Glutamatergic neuron (in vitro differentiated cells): ENCODE data around the gene MYRIP. TPM values are rescaled to one million over a fixed set of nuclear protein-coding genes. Genes with fewer than 3 reads are reported as not detected.

ENCODE experiments used
- DNase-seq: peaks from one replicate; pipeline ENCODE4 v3.0.0; 2022
- H3K27ac Mint-ChIP-seq: one replicate; pipeline ENCODE4 v1.8.0; 2020; ENCODE audit warnings: mild to moderate bottlenecking, mixed read lengths, inconsistent platforms; ENCODE audit not compliant: unreplicated experiment
- H3K27me3 Mint-ChIP-seq: one replicate; pipeline ENCODE4 v1.8.0; 2020; ENCODE audit warnings: mild to moderate bottlenecking, moderate library complexity, mixed read lengths, inconsistent platforms; ENCODE audit not compliant: unreplicated experiment
- H3K36me3 Mint-ChIP-seq: one replicate; pipeline ENCODE4 v1.8.0; 2020; ENCODE audit warnings: mild to moderate bottlenecking, mixed read lengths, inconsistent platforms; ENCODE audit not compliant: unreplicated experiment
- H3K4me1 Mint-ChIP-seq: one replicate; pipeline ENCODE4 v1.8.0; 2020; ENCODE audit warnings: mild to moderate bottlenecking, low read depth, mixed read lengths, inconsistent platforms; ENCODE audit not compliant: unreplicated experiment
- H3K4me3 Mint-ChIP-seq: one replicate; pipeline ENCODE4 v1.8.0; 2020; ENCODE audit warnings: mild to moderate bottlenecking, mixed read lengths, inconsistent platforms; ENCODE audit not compliant: unreplicated experiment
- H3K9me3 Mint-ChIP-seq: one replicate; pipeline ENCODE4 v1.8.0; 2020; ENCODE audit warnings: mild to moderate bottlenecking, moderate library complexity, mixed read lengths, inconsistent platforms; ENCODE audit not compliant: unreplicated experiment
- CTCF ChIP-seq: fragments of 200-600 bp; sonication (generic); IDR thresholded peaks from one replicate; pipeline ENCODE4 v1.5.0; 2021; ENCODE audit not compliant: partially characterized antibody, unreplicated experiment
- total RNA-seq: library from RNA; stranded (reverse); fragmentation: NEBNext Ultra II Directional; extraction: Animal tissue kit (Norgen Biotek cat#: 25700); gene quantifications from one replicate; pipeline ENCODE4 v1.2.1, GENCODE V29; 2021; ENCODE audit not compliant: unreplicated experiment

Gene MYRIP
- total RNA-seq, 1 donor from 2014 or later, result 1.8 TPM

GRCh38 chr3:40223856-40224255, 414.4 kb downstream of the MYRIP start:
- no peak for DNase-seq
- TF ChIP-seq CTCF, result no peak
- Mint-ChIP-seq H3K36me3 (no peaks in the 10 kb centered on the region), H3K4me1 (no peaks in the 10 kb centered on the region), H3K9me3 (no peaks in the 10 kb centered on the region), H3K27me3 (no peaks in the 10 kb centered on the region), H3K27ac (no peak overlapping the region), H3K4me3 (no peak overlapping the region)

DNA sequence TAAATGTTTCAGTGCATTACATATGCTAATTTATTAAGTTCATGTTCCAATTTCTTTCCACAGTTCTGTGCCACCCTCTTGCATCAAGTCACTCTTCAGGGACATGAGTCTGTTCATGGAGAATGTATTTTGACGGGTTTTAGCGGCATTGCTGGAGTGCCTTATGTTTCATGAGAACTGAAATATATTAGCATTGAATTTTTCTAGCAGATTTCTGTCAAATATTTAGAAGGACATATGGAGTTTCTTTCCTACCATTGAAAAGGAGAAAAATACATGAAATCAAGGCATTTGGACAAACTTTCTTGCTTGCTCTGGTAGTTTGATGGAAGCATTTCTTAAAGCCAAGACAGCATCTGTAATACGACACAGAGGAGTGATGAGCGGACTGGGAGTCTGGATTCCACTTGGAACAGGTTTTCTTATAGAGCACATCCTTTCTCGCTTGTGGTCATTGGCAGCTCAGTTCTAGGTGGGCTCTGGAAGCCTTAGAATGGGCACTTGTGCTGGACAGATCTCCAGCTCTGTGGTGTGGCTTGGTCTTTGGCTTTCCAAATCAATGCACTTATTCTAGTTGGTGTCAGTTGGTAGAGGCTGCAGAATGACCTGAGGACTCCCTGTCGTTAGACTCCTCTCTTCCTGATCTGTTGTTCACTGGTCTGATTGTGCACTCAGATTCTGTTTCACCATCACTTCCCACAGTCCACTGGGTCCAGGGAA, 415.5 kb downstream of the MYRIP start:
- no peaks in the 10 kb centered on the region for H3K4me1 Mint-ChIP-seq
- no peak overlapping the region for H3K4me3 Mint-ChIP-seq
- no peaks in the 10 kb centered on the region for H3K27me3 Mint-ChIP-seq
- H3K27ac Mint-ChIP-seq, result no peak overlapping the region
- no peak for TF ChIP-seq CTCF
- H3K36me3 Mint-ChIP-seq, result no peaks in the 10 kb centered on the region
- no peak for DNase-seq
- H3K9me3 Mint-ChIP-seq, result no peaks in the 10 kb centered on the region

- H3K27me3 Mint-ChIP-seq, result no peaks in the 10 kb centered on the region
- no peaks in the 10 kb centered on the region for H3K9me3 Mint-ChIP-seq
- H3K36me3 Mint-ChIP-seq, result no peaks in the 10 kb centered on the region
- H3K4me1 Mint-ChIP-seq, result no peaks in the 10 kb centered on the region
- no peak for TF ChIP-seq CTCF
- H3K4me3 Mint-ChIP-seq, result no peak overlapping the region
- no peak overlapping the region for H3K27ac Mint-ChIP-seq
- no peak for DNase-seq
Observed at GRCh38 chr3:40226636-40227035, 417.2 kb downstream of the MYRIP start.

DNA sequence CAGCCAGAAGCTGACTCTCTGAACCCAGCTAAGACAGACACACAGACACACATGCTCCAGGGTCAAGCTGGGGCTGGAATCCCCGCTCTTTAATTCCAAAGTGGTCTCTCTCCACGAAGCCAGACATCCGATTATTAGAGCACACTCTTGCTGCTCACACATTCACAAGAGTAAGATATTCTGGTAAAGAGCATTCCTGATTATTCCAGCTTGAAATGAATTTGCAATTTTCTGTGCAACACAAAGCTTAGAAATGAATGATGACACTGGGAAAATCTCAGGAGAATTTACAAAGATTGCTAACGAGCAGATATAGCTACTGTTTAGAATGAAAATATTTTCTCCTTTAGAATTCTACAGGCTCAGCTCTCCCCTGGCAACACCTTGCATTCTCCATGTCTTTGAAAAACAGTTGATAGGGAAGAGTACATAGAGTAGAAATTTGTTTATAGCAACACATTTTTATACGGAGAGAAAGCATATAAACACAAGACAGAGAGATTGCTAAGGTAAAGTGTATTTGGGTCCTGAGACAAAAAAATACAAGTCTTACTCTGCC, 419.5 kb downstream of the MYRIP start:
- H3K9me3 Mint-ChIP-seq, result no peaks in the 10 kb centered on the region
- no peak for TF ChIP-seq CTCF
- no peak overlapping the region for H3K4me3 Mint-ChIP-seq
- no peaks in the 10 kb centered on the region for H3K4me1 Mint-ChIP-seq
- DNase-seq, result no peak
- no peak overlapping the region for H3K27ac Mint-ChIP-seq
- no peaks in the 10 kb centered on the region for H3K27me3 Mint-ChIP-seq
- peaks cover 4% of the 10 kb centered on the region for H3K36me3 Mint-ChIP-seq

DNA sequence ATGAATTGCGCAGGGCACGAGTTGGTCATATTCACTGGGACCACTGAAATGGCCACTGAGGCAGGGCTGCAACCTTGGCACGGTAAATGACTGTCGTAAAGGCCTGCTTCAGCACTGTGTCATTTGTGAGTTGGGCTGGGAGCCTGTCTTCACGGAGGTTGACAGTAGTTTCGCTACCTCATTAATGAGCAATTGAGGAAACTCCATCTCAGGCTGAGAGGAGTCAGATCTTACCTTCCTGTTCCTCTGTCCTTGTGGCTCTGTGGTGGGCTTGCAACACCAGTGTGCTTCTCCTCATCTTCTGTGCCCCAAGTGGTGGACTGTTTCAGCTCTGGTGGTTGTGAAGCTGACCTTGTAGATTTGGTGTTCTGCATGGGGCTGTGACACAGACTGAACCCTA, 420.0 kb downstream of the MYRIP start:
- H3K9me3 Mint-ChIP-seq, result no peaks in the 10 kb centered on the region
- H3K4me1 Mint-ChIP-seq, result no peaks in the 10 kb centered on the region
- H3K36me3 Mint-ChIP-seq, result peaks cover 4% of the 10 kb centered on the region
- no peak overlapping the region for H3K4me3 Mint-ChIP-seq
- TF ChIP-seq CTCF, result no peak
- no peak overlapping the region for H3K27ac Mint-ChIP-seq
- no peak for DNase-seq
- peaks cover 4% of the 10 kb centered on the region for H3K27me3 Mint-ChIP-seq
